HEK293 (cell line): ENCODE data around the gene DENND2A.

ENCODE experiments used
- CTCF ChIA-PET: fragments of 350-600 bp; formaldehyde crosslinking; extraction: SDS; loops from one replicate; lab custom pipeline; 2021; ENCODE audit warnings: antibody characterized with exemption; lab: Yijun Ruan, JAX
- POLR2A ChIA-PET: fragments of 300-600 bp; formaldehyde crosslinking; extraction: SDS; loops from one replicate; lab custom pipeline; 2020; ENCODE audit warnings: antibody characterized with exemption, inconsistent platforms; lab: Yijun Ruan, JAX
- H3K27ac ChIP-seq: fragments of 200-500 bp; sonication (Bioruptor generic); 2 replicates; pipeline ENCODE4 v1.5.1; 2014; ENCODE audit warnings: low read depth, low read length, control low read depth, inconsistent platforms; ENCODE audit errors: extremely low read depth
- H3K36me3 ChIP-seq, 2 experiments: fragments of 200-500 bp in 1 of 2; sonication (Bioruptor generic) in 1 of 2; 1 replicate in 1 of 2; 2 replicates in 1 of 2; pipeline ENCODE4 v1.5.1; 2014 to 2017; ENCODE audit warnings: inconsistent platforms in 2 of 2, low read length in 2 of 2; ENCODE audit not compliant: control insufficient read depth in 2 of 2, insufficient read depth in 1 of 2
- H3K4me1 ChIP-seq: fragments of 200-500 bp; sonication (Bioruptor generic); 2 replicates; pipeline ENCODE4 v1.5.1; 2014; ENCODE audit warnings: mild to moderate bottlenecking, low read length, inconsistent platforms; ENCODE audit not compliant: control insufficient read depth, insufficient read depth
- H3K4me3 ChIP-seq: 2 replicates; pipeline ENCODE4 v1.5.1; 2011; ENCODE audit warnings: low read depth, mild to moderate bottlenecking, control low read depth, low read length, moderate library complexity
- H3K9me3 ChIP-seq: fragments of 200-500 bp; sonication (Bioruptor generic); 2 replicates; pipeline ENCODE4 v1.5.1; 2014; ENCODE audit warnings: low read depth, low read length, inconsistent platforms; ENCODE audit not compliant: control insufficient read depth, insufficient read depth
- KLF8 ChIP-seq: fragments of 450-650 bp; formaldehyde crosslinking; IDR thresholded peaks from 2 replicates; pipeline ENCODE4 v1.5.1; 2016; ENCODE audit warnings: missing biosample characterization, missing genetic modification characterization
- KLF9 ChIP-seq: fragments of 450-650 bp; formaldehyde crosslinking; IDR thresholded peaks from 2 replicates; pipeline ENCODE4 v1.5.1; 2016; ENCODE audit warnings: missing biosample characterization, missing genetic modification characterization, low read depth
- PRDM1 ChIP-seq: fragments of 450-650 bp; formaldehyde crosslinking; IDR thresholded peaks from 2 replicates; pipeline ENCODE4; 2016; ENCODE audit warnings: missing biosample characterization, missing genetic modification characterization
- ZFP3 ChIP-seq: fragments of 450-650 bp; formaldehyde crosslinking; IDR thresholded peaks from 2 replicates; pipeline ENCODE4 v1.5.1; 2016; ENCODE audit warnings: low read depth, missing biosample characterization, missing genetic modification characterization
- ZFP69B ChIP-seq: fragments of 450-650 bp; formaldehyde crosslinking; IDR thresholded peaks from 2 replicates; pipeline ENCODE4 v1.5.1; 2016; ENCODE audit warnings: missing biosample characterization, missing genetic modification characterization
- ZNF184 ChIP-seq: fragments of 450-650 bp; IDR thresholded peaks from 2 replicates; pipeline ENCODE4 v1.5.1; 2018; ENCODE audit warnings: missing biosample characterization, mild to moderate bottlenecking, missing genetic modification characterization
- ZNF239 ChIP-seq: fragments of 450-650 bp; formaldehyde crosslinking; IDR thresholded peaks from 2 replicates; pipeline ENCODE4 v1.5.1; 2016; ENCODE audit warnings: missing biosample characterization, missing genetic modification characterization
- ZNF335 ChIP-seq: fragments of 450-650 bp; formaldehyde crosslinking; conservative IDR thresholded peaks from 2 replicates; pipeline ENCODE4 v1.5.1; 2016; ENCODE audit warnings: missing biosample characterization, missing genetic modification characterization
- ZNF341 ChIP-seq: fragments of 450-650 bp; formaldehyde crosslinking; IDR thresholded peaks from 2 replicates; pipeline ENCODE4; 2016; ENCODE audit warnings: low read depth, missing biosample characterization, missing genetic modification characterization
- ZNF488 ChIP-seq: fragments of 450-650 bp; formaldehyde crosslinking; IDR thresholded peaks from 2 replicates; pipeline ENCODE4 v1.5.1; 2016; ENCODE audit warnings: missing biosample characterization, missing genetic modification characterization
- ZNF521 ChIP-seq: fragments of 450-650 bp; formaldehyde crosslinking; IDR thresholded peaks from 2 replicates; pipeline ENCODE4 v1.5.1; 2017; ENCODE audit warnings: missing biosample characterization, mild to moderate bottlenecking, missing genetic modification characterization
- ZNF596 ChIP-seq: fragments of 450-650 bp; IDR thresholded peaks from 2 replicates; pipeline ENCODE4 v1.5.0; 2018; ENCODE audit warnings: missing biosample characterization, mild to moderate bottlenecking, missing genetic modification characterization, moderate library complexity
- ZNF639 ChIP-seq: fragments of 450-650 bp; formaldehyde crosslinking; IDR thresholded peaks from 2 replicates; pipeline ENCODE4 v1.5.1; 2016; ENCODE audit warnings: missing biosample characterization, missing genetic modification characterization
- ZNF660 ChIP-seq: fragments of 450-650 bp; IDR thresholded peaks from 2 replicates; pipeline ENCODE4 v1.5.1; 2018; ENCODE audit warnings: missing biosample characterization, mild to moderate bottlenecking, missing genetic modification characterization
- ZNF677 ChIP-seq: fragments of 450-650 bp; IDR thresholded peaks from 2 replicates; pipeline ENCODE4 v1.5.0; 2018; ENCODE audit warnings: missing biosample characterization, mild to moderate bottlenecking, missing genetic modification characterization, moderate library complexity
- ZNF692 ChIP-seq: fragments of 450-650 bp; formaldehyde crosslinking; IDR thresholded peaks from 2 replicates; pipeline ENCODE4 v1.5.1; 2016; ENCODE audit warnings: missing biosample characterization, missing genetic modification characterization
- ZNF701 ChIP-seq: fragments of 450-650 bp; formaldehyde crosslinking; IDR thresholded peaks from 2 replicates; pipeline ENCODE4 v1.5.1; 2016; ENCODE audit warnings: missing biosample characterization, missing genetic modification characterization
- TF ChIP-seq, protein P1 (sequence below): fragments of 450-650 bp; formaldehyde crosslinking; IDR thresholded peaks from 2 replicates; pipeline ENCODE4 v1.5.1; 2017; ENCODE audit warnings: missing biosample characterization, missing genetic modification characterization
- TF ChIP-seq, protein P2 (sequence below): fragments of 450-650 bp; formaldehyde crosslinking; IDR thresholded peaks from 2 replicates; pipeline ENCODE4 v1.5.1; 2016; ENCODE audit warnings: missing biosample characterization, missing genetic modification characterization
- TF ChIP-seq, protein P3 (sequence below): fragments of 450-650 bp; IDR thresholded peaks from 2 replicates; pipeline ENCODE4 v1.5.1; 2018; ENCODE audit warnings: missing biosample characterization, missing genetic modification characterization

The DENND2A gene

GRCh38 chr7:140577651-140578050, 63.0 kb downstream of the DENND2A start:
- CTCF ChIA-PET: no interaction called here
- Histone ChIP-seq H3K4me1 (no peaks in the 10 kb centered on the region), H3K9me3 (no peaks in the 10 kb centered on the region), H3K4me3 (no peak overlapping the region), H3K27ac (no peak overlapping the region), H3K36me3 (peaks cover 0 to 14% of the 10 kb centered on the region in 2 experiments; a peak in 1 of 3 replicates)
- POLR2A ChIA-PET: no interaction called here
- TF ChIP-seq ZNF341 (no peak), ZNF488 (no peak), ZNF521 (tag by site-specific recombination) (no peak), ZNF677 (tag by site-specific recombination) (no peak), ZNF335 (tag by site-specific recombination) (no peak), ZNF239 (no peak), ZFP3 (tag by site-specific recombination) (no peak), KLF9 (tag by site-specific recombination) (no peak), ZFP69B (tag by site-specific recombination) (no peak), ZNF596 (no peak), ZNF660 (tag by site-specific recombination) (no peak), ZNF184 (tag by site-specific recombination) (no peak), ZNF692 (tag by site-specific recombination) (no peak), ZNF639 (tag by site-specific recombination) (no peak), ZNF701 (tag by site-specific recombination) (no peak), PRDM1 (tag by site-specific recombination) (no peak), KLF8 (no peak)
- TF ChIP-seq, protein P1, sequence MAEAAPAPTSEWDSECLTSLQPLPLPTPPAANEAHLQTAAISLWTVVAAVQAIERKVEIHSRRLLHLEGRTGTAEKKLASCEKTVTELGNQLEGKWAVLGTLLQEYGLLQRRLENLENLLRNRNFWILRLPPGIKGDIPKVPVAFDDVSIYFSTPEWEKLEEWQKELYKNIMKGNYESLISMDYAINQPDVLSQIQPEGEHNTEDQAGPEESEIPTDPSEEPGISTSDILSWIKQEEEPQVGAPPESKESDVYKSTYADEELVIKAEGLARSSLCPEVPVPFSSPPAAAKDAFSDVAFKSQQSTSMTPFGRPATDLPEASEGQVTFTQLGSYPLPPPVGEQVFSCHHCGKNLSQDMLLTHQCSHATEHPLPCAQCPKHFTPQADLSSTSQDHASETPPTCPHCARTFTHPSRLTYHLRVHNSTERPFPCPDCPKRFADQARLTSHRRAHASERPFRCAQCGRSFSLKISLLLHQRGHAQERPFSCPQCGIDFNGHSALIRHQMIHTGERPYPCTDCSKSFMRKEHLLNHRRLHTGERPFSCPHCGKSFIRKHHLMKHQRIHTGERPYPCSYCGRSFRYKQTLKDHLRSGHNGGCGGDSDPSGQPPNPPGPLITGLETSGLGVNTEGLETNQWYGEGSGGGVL (tag by site-specific recombination): no peak
- TF ChIP-seq, protein P2, sequence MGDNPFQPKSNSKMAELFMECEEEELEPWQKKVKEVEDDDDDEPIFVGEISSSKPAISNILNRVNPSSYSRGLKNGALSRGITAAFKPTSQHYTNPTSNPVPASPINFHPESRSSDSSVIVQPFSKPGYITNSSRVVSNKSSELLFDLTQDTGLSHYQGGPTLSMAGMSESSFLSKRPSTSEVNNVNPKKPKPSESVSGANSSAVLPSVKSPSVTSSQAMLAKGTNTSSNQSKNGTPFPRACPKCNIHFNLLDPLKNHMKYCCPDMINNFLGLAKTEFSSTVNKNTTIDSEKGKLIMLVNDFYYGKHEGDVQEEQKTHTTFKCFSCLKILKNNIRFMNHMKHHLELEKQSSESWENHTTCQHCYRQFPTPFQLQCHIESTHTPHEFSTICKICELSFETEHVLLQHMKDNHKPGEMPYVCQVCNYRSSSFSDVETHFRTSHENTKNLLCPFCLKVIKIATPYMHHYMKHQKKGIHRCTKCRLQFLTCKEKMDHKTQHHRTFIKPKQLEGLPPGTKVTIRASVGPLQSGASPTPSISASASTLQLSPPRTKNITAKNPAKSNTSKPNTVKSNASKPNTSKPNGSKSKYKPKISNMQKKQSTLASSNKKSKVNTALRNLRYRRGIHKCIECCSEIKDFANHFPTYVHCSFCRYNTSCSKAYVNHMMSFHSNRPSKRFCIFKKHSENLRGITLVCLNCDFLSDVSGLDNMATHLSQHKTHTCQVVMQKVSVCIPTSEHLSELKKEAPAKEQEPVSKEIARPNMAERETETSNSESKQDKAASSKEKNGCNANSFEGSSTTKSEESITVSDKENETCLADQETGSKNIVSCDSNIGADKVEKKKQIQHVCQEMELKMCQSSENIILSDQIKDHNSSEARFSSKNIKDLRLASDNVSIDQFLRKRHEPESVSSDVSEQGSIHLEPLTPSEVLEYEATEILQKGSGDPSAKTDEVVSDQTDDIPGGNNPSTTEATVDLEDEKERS (tag by site-specific recombination): no peak
- TF ChIP-seq, protein P3, sequence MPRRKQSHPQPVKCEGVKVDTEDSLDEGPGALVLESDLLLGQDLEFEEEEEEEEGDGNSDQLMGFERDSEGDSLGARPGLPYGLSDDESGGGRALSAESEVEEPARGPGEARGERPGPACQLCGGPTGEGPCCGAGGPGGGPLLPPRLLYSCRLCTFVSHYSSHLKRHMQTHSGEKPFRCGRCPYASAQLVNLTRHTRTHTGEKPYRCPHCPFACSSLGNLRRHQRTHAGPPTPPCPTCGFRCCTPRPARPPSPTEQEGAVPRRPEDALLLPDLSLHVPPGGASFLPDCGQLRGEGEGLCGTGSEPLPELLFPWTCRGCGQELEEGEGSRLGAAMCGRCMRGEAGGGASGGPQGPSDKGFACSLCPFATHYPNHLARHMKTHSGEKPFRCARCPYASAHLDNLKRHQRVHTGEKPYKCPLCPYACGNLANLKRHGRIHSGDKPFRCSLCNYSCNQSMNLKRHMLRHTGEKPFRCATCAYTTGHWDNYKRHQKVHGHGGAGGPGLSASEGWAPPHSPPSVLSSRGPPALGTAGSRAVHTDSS (tag by site-specific recombination): no peak
